Camera-type eye (tissue), 1 donor: ENCODE measurements around the gene IZUMO4. TPM values are rescaled to one million over a fixed set of nuclear protein-coding genes. Genes with fewer than 3 reads are reported as not detected.

Experiments
- total RNA-seq: library from RNA; depleted of rRNA; stranded (reverse); fragments of >200 nt; gene quantifications from one replicate; pipeline ENCODE4 v1.2.3, GENCODE V29; 2014

The IZUMO4 gene
- 2.6 TPM for total RNA-seq

DNA sequence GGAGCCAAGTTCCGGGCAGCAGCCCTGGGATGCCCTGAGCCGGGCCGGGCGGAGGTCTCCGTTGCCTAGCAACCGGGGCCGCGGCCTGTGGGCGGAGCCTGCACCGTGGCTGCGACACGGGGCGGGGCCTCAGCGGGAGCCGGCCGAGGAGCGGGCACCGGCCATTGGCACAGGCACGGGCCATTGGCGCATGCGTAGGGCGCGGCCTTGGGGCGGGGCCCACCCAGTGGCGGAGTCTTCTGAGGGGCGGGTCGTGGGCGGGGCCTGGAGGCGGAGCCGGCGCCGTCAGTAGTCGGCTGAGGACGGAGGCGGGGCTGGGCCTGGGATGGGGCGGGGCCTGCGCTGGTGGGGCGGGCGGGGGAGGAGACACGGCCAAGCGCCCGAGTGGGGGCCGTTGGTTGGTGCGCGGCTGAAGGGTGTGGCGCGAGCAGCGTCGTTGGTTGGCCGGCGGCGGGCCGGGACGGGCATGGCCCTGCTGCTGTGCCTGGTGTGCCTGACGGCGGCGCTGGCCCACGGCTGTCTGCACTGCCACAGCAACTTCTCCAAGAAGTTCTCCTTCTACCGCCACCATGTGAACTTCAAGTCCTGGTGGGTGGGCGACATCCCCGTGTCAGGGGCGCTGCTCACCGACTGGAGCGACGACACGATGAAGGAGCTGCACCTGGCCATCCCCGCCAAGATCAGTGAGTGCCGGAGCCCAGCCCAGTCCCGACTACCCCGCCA, at the start of gene IZUMO4:
IZUMO4 (plus strand) TSS at position 436 of the 723 bp plus-strand sequence; CDS start at position 467, 31 bp downstream.

DNA sequence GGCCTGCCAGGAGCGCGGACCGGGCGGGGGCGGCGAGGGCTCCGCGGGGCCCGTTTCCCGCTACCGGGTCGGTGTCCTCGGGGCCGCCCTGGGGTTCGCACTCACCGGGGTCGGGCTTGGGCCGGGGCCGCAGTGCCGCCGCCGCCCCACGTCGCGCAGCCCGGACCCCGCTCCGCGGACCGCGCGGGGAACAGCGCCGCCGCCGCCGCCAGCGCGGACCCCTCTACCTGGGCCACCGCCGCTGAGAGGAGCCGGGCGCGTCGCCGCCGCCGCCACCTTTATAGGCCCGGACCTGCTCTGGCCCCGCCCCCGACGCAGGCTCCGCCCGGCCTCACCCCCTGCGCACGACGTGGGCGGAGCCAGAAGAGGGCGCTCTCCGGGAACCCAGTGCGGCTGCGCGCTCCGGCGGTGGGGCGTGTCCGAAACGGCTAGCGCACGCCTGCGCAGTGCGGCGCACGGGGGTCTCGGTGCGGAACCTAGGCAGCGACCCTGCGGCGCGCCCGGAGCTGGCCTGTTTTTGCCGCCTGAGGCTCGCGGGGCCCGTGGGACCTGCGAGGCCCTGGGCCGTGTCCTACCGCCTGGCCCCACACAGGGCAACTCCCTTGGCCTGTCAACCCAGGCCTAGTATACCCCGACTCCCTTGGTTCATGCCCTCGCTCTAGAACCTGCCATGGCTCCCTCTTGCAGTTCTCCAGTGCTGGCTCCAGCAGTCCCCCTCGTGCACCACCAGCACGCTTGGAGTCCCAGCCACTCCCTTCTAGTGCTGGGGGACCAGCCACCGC, 45.5 kb upstream of the IZUMO4 start, which contains the start of gene MKNK2:
MKNK2 (minus strand) TSS at position 254 of the 782 bp plus-strand sequence. CDS start 393 bp downstream, outside the sequence.

DNA sequence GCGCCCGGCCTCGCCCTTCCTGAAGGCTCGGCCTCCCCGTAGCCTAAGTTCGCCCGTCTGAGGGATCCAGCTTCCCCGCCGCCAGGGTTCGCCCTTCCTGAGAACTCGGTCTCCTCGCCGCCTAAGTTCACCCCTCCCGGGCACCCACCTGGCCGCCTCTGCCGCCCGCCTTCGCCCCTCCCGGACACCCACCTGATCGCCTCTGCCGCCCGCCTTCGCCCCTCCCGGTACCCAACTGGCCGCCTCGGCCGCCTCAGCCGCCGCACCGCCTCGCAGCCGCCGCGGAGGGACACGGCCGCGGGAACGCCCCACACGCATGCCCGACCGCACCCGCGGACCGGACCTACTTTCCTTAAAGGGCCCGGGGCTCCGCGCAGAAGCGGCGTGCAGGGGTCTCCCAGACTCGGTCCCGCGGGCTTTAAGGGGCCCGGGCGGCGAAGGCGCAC, 658 bp upstream of the IZUMO4 start, which contains the start of gene MOB3A:
MOB3A (minus strand) TSS at position 293 of the 446 bp plus-strand sequence. CDS start 17,766 bp downstream, outside the sequence.

Other genes starting within 250 kb of the IZUMO4 start
- gene REXO1, start 248.4 kb upstream of the IZUMO4 start, total RNA-seq: 13.9 TPM
- 8.4 TPM for gene KLF16, start 233.3 kb upstream of the IZUMO4 start, total RNA-seq
- 47.7 TPM for gene ABHD17A, start 211.4 kb upstream of the IZUMO4 start, total RNA-seq
- gene ADAT3, start 191.5 kb upstream of the IZUMO4 start, total RNA-seq: 2.4 TPM
- gene SCAMP4, start 191.5 kb upstream of the IZUMO4 start, total RNA-seq: 44.6 TPM
- gene CSNK1G2, start 155.7 kb upstream of the IZUMO4 start, total RNA-seq: 64.4 TPM
- gene BTBD2, start 81.2 kb upstream of the IZUMO4 start, total RNA-seq: 78.3 TPM
- 62.2 TPM for gene MKNK2, start 45.7 kb upstream of the IZUMO4 start, total RNA-seq
- gene MOB3A, start 589 bp upstream of the IZUMO4 start, total RNA-seq: 37.2 TPM
- gene AP3D1, start 54.7 kb downstream of the IZUMO4 start, total RNA-seq: 90.0 TPM
- gene DOT1L, start 67.0 kb downstream of the IZUMO4 start, total RNA-seq: 19.2 TPM
- 56.4 TPM for gene PLEKHJ1, start 139.4 kb downstream of the IZUMO4 start, total RNA-seq
- 57.7 TPM for gene SF3A2, start 139.9 kb downstream of the IZUMO4 start, total RNA-seq
- 0.82 TPM for gene AMH, start 152.4 kb downstream of the IZUMO4 start, total RNA-seq
- 5.2 TPM for gene JSRP1, start 159.5 kb downstream of the IZUMO4 start, total RNA-seq
- gene PEAK3, start 185.3 kb downstream of the IZUMO4 start, total RNA-seq: 0.44 TPM
- 12.9 TPM for gene LINGO3, start 211.2 kb downstream of the IZUMO4 start, total RNA-seq
- gene LSM7, start 231.7 kb downstream of the IZUMO4 start, total RNA-seq: 112 TPM
- 58.5 TPM for gene SPPL2B, start 231.8 kb downstream of the IZUMO4 start, total RNA-seq